CD4-positive, alpha-beta T cell treated with Interleukin-6 at 100 ng/mL for 8 hours (primary cell): ENCODE data around the gene NOCT.
"Not testable (repeated sequence)": the region's sequence is repeated elsewhere in the genome, so short reads cannot be mapped to it uniquely, and the experiment has no call there.

Source experiments
- DNase-seq: peaks from one replicate; pipeline ENCODE4 v3.0.0-alpha.2; 2020; ENCODE audit warnings: mixed read lengths, low spot score

Gene NOCT, protein sequence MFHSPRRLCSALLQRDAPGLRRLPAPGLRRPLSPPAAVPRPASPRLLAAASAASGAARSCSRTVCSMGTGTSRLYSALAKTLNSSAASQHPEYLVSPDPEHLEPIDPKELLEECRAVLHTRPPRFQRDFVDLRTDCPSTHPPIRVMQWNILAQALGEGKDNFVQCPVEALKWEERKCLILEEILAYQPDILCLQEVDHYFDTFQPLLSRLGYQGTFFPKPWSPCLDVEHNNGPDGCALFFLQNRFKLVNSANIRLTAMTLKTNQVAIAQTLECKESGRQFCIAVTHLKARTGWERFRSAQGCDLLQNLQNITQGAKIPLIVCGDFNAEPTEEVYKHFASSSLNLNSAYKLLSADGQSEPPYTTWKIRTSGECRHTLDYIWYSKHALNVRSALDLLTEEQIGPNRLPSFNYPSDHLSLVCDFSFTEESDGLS

GRCh38 chr4:139015269-139015947, at the start of gene NOCT:
TSS of gene NOCT (plus strand) at chr4:139015781. CDS start at chr4:139015982, 201 bp downstream.
- peak; percentile 88 for DNase-seq

DNA sequence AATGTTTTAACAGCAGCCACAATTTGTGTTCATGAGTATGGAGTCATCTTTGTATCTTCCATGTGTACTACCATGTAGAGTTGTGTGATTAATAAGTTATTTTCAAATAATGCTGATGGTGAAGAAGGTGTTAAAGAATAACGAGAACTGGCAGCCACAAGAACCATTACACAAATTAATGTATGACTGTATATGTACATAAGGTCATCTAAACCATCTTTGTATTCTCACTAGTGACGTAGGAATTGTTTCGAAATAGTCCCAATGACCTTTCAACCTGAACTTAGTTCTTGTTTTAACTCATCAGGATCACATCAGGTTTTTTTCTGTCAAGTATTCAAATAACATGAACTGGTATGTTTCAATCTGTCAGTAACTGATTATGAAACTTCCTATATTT, 48.3 kb upstream of the NOCT start:
- no peak for DNase-seq

- no peak for DNase-seq
These were observed 42.4 kb upstream of the NOCT start for GRCh38 chr4:138972956-138973801.

- no peak for DNase-seq
These were observed 40.4 kb upstream of the NOCT start for GRCh38 chr4:138975225-138975624.

DNA sequence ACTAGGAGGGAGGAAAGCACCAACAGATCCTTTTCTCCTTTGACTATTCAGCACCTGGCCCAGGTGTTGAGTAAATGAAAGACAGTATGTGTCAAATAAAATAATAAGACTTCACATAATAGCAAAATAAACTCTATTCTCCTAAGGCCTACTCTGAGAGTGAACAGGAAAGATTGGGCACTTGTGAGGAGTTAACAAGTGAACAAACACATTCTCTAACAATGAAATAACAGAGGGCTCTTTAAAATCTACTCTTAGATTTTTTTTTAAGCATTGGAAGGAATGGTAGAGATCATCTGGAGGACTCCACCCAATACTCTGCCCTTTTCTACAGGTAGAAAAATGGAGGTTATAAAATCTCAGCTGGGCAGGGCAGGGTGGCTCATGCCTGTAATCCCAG, 39.1 kb upstream of the NOCT start:
- no peak for DNase-seq

GRCh38 chr4:138977524-138977923, 38.1 kb upstream of the NOCT start:
- DNase-seq, result no peak

DNA sequence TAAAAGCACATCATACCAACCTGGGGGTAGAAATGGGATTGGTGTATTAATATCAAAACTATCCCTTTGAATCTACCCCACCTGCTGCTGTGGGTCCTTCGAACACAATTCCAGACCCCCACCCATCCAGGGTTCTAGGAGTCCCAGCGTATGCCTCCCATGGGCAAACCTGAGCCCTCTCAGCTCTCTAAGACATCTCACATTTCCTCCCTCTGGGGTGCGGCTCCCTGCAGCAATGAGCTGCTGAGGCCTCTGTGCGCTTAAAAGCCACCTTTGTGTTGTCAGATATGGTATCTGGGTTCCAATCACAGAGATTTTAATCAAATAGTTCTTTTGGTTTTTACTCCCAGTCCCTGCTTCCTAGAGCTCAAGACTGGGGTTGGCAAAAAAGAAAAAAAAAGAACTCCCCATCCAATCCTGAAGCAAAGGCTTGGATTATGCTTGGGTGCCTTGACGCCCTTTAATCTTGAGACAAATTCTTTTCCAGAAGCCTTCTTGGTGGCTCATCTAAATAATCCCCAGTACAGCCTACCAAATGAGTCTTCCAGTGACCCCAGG, 37.5 kb upstream of the NOCT start:
- no peak for DNase-seq

GRCh38 chr4:138978600-138978999, 37.0 kb upstream of the NOCT start:
- no peak for DNase-seq

DNA sequence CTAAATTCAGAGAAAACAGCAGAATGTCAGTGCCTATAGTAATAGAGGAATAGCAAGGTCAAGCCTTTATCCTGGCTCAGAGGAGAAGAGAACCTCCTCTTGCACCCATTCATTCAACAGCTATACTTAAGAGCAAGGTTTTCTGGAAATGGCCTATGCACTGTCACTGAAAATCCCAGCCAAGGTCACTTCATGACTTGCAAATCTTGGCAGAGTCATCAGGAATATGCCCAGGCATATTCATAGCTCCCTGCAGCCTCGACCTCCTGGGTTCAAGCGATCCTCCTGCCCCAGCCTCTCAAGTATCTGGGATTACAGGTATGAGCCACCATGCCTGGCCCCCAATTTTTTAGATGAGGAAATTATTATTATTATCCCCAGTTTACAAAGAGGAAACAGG, 35.8 kb upstream of the NOCT start:
- DNase-seq, result no peak

DNA sequence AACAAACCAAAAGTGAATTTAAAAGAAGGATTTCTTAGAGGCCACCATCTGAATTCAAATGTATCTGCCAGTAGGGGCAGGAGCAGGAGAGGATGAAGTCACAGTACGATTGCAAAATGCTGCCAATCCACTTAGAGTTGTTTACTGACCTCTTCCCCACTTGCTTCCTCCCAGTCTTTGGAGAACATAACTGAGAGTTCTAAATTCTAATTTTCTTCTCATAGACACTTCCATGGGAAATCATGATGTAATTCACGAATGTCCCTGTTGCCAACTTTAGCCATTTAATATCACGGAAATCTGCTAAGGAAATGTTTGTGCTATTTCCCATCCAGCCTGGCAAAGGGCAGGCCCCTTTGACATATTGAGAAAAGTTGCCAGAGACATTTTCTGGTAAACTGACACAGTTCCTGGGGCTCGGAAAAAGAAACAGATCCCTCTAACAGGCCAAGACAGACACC, 33.6 kb upstream of the NOCT start:
- no peak for DNase-seq

DNA sequence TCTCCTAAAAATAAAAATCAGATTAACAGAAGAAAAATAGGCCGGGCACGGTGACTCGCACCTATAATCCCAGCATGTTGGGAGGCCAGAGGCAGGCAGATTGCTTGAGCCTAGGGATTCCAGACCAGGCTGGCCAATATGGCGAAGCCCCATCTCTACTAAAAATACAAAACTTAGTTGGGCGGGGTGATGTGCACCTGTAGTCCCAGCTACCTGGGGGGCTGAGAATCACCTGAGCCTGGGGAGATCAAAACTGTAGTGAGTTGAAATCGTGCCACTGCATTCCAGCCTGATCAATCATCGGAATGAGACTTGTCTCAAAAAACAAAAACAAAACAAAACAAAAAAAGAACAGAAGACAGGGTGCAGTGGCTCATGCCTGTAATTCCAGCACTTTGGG, 32.8 kb upstream of the NOCT start:
- no peak for DNase-seq

GRCh38 chr4:138983690-138984089, 31.9 kb upstream of the NOCT start:
- no peak for DNase-seq

DNA sequence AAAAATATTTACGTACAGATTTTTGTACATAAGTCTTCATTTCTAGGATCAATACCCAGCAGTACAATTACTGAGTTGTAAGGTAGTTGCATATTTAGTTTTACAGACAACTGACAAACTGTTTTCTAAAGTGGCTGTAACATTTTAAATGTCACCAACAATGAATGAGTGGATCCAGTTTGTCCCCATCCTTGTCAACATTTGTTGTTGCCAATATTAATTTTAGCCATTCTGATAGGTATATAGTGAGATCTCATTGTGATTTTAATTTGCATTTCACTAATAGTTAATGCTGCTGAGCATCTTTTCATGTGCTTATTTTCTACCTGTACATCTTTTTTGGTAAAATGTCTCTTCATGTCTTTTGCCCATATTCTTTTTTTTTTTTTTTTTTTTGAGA, 30.9 kb upstream of the NOCT start:
- no peak for DNase-seq

DNA sequence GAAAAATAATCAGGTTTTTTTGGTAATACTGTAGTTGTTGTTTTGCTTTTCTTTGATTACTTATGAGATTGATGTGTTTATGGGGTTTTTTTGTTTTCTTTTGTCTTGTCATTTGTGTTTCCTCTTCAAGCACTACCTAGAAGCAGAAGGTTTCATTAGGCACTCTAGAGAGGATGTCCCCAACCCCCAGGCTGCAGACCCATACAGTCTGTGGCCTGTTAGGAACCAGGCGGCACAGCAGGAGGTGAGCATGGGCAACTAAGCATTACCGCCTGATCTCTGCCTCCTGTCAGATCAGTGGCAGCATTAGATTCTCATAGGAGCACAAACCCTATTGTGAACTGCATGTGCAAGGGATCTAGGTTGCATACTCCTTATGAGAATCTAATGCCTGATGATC, 22.9 kb upstream of the NOCT start:
- no peak for DNase-seq

GRCh38 chr4:138996090-138996489, 19.5 kb upstream of the NOCT start:
- DNase-seq, result no peak

DNA sequence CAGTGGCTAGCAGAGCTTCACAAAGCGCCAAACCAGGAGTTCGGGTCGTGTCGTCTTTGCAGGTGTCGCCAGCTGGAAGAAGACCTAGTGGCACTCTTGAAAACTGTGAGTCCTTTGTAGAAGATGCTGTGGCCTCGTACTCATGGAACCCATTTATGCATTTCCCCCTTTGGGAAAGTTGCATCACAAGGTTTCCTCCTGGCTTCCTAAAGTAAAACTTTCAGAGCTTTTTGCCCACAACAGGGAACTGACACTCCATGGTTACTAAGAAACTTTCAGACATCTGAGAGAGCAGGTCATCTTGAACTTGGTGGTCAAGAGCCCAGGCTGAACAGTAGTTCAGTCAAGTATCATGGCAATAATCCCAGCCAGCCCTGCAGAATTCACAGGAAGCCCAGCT, 15.9 kb upstream of the NOCT start:
- no peak for DNase-seq

DNA sequence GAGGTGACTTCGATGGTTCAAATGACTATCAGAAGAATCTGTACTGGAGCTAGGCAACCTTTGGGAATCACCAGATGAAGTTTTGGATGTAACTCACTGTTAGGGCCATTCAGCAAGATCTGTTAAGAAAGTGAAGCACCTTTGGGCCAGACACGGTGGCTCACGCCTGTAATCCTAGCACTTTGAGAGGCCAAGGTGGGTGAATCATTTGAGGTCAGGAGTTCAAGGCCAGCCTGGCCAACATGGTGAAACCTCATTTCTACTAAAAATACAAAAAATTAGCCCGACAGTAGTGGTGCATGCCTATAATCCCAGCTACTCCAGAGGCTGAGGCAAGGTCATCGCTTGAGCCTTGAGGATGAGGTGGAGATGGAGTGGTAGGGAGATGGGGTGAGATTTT, 15.4 kb upstream of the NOCT start:
- not testable (repeated sequence) for DNase-seq

- DNase-seq, result not testable (repeated sequence)
These were observed 14.2 kb upstream of the NOCT start for GRCh38 chr4:139001430-139001829.

- DNase-seq, result not testable (repeated sequence)
These were observed 11.9 kb upstream of the NOCT start for GRCh38 chr4:139003668-139004067.

GRCh38 chr4:139005774-139006173, 9.8 kb upstream of the NOCT start:
- DNase-seq, result no peak

GRCh38 chr4:139007640-139008039, 7.9 kb upstream of the NOCT start:
- DNase-seq, result no peak

DNA sequence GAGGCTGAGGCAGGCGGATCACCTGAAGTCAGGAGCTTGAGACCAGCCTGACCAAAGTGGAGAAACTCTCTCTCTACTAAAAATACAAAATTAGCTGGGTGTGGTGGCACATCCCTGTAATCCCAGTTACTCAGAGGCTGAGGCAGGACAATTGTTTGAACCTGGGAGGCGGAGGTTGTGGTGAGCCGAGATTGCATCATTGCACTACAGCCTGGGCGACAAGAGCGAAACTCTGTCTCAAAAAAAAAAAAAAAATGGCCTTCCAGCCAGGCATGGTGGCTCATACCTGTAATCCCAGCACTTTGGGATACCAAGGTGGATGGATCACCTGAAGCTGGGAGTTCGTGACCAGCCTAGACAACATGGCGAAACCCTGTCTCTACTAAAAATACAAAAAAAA, 7.3 kb upstream of the NOCT start:
- DNase-seq, result not testable (repeated sequence)
